CD4-positive, alpha-beta T cell treated with Interleukin-6 for 4 hours (primary cell): ENCODE data around the gene ANKRD31.

ENCODE experiments used
- DNase-seq: peaks from one replicate; pipeline ENCODE4 v3.0.0-alpha.2; 2020; ENCODE audit warnings: mixed read lengths

ANKRD31 gene

GRCh38 chr5:75023368-75024159 is 213.1 kb downstream of the ANKRD31 start:
- peak; percentile 36 for DNase-seq

GRCh38 chr5:75021800-75022199 is 214.9 kb downstream of the ANKRD31 start:
- no peak for DNase-seq

- no peak for DNase-seq
Observed at GRCh38 chr5:75021219-75021618, 215.5 kb downstream of the ANKRD31 start.

GRCh38 chr5:75020016-75020656 is 216.5 kb downstream of the ANKRD31 start:
- no peak for DNase-seq

- no peak for DNase-seq
Observed at GRCh38 chr5:75018805-75019587, 217.7 kb downstream of the ANKRD31 start.
